Sigmoid colon (tissue), 4 donors: ENCODE measurements around the gene TTLL13.

Source experiments
- EP300 ChIP-seq, 4 donors: sonication (generic); formaldehyde crosslinking; IDR thresholded peaks; one replicate each; pipeline ENCODE4 v1.6.1; 2017; ENCODE audit warnings: antibody characterized with exemption in 4 of 4
- POLR2AphosphoS5 ChIP-seq, 4 donors: sonication (generic); formaldehyde crosslinking; IDR thresholded peaks; one replicate each; pipeline ENCODE4 v1.6.1; 2017; ENCODE audit warnings: antibody characterized with exemption in 4 of 4
- TF ChIP-seq, protein P1 (sequence below), 4 experiments: fragments of 450-650 bp in 3 of 4; fragments of 200-600 bp in 1 of 4; IDR thresholded peaks; one replicate each; pipeline ENCODE4 v1.5.1; 2016 to 2019; ENCODE audit warnings: antibody characterized with exemption in 4 of 4, mild to moderate bottlenecking in 3 of 4, moderate library complexity in 2 of 4

DNA sequence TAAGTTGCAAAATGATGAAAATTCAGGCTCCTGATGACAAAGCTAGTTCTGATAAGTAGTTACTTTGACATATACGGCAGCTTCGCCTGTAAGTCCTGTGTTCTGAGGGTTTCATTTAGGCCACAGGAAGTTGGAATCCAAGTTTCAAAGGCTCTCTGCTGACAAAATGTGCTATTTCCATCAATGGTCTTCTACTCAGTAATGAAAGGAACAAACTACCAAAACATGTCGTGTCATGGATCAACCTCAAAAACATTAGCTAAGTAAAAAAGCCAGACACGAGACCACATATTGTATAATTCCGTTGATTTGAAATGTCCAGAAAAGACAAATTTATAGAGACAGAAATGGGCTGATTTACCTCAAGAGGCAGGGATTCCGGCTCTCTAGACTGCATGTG lies 38.6 kb downstream of the TTLL13 start:
- TF ChIP-seq, protein P1, sequence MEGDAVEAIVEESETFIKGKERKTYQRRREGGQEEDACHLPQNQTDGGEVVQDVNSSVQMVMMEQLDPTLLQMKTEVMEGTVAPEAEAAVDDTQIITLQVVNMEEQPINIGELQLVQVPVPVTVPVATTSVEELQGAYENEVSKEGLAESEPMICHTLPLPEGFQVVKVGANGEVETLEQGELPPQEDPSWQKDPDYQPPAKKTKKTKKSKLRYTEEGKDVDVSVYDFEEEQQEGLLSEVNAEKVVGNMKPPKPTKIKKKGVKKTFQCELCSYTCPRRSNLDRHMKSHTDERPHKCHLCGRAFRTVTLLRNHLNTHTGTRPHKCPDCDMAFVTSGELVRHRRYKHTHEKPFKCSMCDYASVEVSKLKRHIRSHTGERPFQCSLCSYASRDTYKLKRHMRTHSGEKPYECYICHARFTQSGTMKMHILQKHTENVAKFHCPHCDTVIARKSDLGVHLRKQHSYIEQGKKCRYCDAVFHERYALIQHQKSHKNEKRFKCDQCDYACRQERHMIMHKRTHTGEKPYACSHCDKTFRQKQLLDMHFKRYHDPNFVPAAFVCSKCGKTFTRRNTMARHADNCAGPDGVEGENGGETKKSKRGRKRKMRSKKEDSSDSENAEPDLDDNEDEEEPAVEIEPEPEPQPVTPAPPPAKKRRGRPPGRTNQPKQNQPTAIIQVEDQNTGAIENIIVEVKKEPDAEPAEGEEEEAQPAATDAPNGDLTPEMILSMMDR (IDR thresholded peaks at IDR 0.05) = no peak
- no peak for TF ChIP-seq POLR2AphosphoS5 (IDR thresholded peaks at IDR 0.05)
- TF ChIP-seq EP300 (IDR thresholded peaks at IDR 0.05) = no peak
